IPS DF 4.7 (cell line): ENCODE data around the gene RNASE12.
"Not testable (repeated sequence)": the region's sequence is repeated elsewhere in the genome, so short reads cannot be mapped to it uniquely, and the experiment has no call there.

ENCODE experiments used
- DNase-seq: peaks from one replicate; pipeline ENCODE4 v3.0.0-alpha.2; 2013; ENCODE audit warnings: low spot score; ENCODE audit errors: extremely low read depth

The RNASE12 gene

GRCh38 chr14:20614038-20614840, 23.1 kb upstream of the RNASE12 start:
- no peak for DNase-seq

DNA sequence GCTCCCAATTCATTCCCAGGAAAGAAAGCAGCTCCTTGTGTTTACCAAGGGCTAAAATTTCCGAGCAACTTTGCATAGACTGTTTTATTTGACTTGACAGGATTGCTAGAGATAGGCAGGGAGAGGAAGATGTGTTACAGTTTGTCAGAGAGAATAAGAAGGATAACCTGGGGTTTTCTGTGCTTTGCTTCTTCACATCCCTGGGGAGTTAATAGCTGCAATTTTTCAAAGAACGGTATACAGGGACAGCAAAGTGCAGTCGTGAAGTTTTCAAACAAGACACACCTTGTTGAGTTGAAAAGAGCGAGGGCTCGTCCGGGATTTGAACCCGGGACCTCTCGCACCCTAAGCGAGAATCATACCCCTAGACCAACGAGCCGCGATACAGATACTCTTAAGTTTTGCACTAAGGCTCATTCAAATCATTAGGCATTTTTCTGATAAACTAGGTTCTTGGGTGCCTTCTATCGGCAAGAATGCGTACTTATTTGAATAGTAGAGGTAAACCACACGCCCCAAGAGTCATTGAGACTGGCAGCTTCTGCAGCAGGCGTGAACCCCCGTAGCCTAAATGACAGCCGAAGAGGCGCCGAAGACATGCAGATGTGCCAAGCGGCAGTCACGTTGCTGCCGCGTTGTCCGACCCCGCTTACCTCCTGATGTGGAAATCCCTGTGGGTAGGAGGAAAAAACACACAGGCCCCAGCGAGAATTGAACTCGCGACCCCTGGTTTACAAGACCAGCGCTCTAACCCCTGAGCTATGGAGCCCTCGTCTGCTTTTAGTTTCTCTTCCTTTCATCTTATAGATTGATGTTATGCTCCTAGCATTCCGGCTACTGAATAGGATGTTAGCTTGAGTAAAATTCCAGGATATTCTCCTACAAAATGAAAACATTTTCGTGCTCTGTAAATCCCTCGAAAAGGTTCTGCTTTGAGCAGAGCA, 22.2 kb upstream of the RNASE12 start:
- peak; percentile 87 for DNase-seq

GRCh38 chr14:20612403-20612802, 21.2 kb upstream of the RNASE12 start:
- DNase-seq: no peak

- no peak for DNase-seq
Measured at GRCh38 chr14:20611277-20611676, 20.1 kb upstream of the RNASE12 start.

GRCh38 chr14:20610002-20610765, 19.0 kb upstream of the RNASE12 start:
- DNase-seq: no peak

DNA sequence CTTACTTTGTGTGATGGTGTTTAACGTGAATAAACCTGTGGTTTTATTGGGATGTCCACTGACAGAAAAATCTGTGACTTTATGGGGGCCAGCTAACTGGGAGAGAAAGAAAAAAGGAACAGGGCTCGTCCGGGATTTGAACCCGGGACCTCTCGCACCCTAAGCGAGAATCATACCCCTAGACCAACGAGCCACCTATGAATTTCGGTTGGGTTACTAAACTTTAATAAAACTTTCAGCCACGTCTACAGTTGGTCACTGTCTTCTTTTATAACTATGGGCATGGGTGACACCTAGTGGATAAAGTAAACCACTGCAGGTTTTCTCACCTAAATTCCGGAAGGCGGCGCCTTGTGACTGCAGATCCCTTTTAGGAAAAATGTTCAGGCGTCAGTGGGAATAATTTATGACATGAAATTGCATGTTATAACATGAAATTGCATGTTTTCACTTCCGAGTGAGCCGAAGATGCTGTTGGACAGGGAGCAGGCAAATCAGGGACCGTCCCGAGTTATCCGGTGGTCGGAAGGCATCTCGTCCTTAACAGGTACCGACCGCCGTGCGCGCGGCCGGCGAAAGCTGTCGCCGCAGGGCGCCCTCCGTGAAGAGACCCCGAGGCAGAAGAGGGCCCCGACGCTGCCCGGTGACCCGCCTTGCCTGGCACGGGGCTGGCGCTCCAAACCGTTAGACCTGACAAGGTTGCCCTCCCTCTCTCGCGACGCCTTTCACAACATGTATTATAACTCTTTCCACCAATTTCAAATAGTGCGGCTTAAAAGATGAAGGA, 18.2 kb upstream of the RNASE12 start:
- no peak for DNase-seq

DNA sequence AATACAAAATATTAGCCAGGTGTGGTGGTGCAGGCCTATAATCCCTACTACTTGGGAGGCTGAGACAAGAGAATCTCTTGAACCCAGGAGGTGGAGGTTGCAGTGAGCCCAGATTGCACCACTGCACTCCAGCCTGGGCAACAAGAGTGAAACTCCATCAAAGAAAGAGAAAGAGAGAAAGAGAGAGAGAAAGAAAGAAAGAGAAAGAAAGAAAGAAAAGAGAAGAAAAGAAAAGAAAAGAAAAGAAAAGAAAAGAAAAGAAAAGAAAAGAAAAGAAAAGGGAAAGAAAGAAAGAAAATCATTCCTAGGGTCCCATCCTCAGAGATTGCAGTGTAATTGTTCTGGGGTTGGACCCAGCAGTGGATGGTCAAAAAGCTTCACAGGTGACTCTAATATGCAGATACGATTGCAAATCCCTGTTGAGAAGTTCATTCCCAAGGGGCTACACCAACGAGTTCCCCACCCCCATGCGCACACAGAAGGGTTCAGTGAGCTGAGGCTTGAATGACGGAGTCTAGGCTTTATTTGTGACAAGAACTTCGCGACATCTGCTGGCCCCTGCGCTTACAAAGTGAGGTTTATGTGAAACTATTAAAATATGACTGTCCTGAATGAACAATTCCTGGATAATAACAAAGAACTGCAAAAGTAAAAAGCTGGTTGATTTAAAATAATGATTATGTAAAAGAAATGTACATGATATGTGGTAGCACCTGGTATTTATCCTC, 17.4 kb upstream of the RNASE12 start:
- no peak for DNase-seq

DNA sequence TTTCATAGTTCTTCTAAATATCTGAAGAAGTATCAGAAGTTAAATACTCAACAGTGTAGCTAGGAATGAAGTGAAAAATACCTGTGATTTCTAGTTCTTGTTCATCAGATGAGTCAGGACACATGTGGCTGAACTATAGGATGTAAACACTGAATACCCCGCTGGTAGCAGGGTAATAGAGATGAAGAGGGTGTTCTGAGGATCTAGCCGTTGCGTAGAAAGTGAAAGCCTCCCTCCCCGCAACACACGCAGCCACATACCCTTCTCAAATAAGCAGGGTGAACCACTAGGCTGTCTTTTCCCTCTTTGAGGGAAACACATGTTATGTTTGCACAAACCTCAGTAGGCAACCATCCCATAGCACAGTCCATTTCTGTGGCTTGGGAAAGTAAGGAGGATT, 16.4 kb upstream of the RNASE12 start:
- no peak for DNase-seq

DNA sequence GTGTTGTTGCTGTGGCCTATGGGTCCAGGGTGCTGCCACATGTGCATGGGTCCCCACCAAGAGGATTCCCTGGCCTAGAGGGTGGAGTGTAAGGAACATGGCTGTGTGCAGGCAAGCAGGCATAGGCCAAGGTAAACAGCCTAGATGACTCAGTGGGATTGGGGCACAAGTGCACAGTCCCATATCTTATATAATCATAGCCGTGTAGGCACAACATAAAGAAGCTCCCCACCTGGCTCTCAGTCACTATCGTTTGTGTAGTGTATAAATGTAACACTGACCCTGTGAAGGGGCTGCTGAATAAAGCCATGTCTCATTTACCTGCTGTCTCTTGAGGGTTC, 15.7 kb upstream of the RNASE12 start:
- no peak for DNase-seq

- DNase-seq: no peak
Measured at GRCh38 chr14:20606190-20606901, 15.2 kb upstream of the RNASE12 start.

DNA sequence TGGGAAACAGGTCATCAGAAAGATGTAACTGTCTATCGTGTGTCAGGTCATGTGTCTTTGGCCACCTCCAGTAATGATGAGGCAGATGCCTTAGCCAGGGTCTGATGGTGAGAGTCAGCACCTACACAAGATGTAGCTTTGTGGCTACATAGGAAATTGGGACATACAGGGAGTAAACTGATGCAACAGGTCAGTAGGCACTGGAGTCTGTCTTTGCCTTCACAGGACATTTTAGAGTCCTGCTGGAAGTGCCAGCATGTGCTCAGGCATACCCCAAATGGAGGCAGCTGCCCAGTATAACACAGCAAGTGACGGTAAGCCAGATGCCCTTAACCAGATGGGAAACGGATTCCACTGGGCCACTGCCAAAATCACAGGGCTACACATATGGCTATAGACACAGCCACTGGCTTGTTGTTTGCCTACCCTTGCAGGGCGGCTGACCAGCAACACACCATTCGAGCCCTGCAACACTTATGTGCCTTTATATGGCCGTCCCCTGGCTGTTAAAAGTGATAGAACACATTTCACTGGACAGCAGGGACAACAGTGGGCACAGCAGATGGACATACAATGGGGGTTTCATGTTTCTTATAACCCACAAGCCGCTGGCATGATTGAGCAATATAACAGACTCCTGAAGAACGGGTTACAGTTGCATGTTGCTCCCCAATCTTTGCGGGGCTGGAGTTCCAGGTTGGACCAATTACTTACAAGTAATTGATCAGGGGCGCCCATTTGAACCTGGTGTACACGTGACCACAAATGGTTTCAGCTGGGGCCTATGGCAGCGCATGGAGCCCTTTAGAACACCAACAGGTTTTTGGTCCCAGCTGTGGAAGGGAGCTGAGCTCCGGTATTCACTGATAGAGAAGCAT, 12.9 kb upstream of the RNASE12 start:
- no peak for DNase-seq

DNA sequence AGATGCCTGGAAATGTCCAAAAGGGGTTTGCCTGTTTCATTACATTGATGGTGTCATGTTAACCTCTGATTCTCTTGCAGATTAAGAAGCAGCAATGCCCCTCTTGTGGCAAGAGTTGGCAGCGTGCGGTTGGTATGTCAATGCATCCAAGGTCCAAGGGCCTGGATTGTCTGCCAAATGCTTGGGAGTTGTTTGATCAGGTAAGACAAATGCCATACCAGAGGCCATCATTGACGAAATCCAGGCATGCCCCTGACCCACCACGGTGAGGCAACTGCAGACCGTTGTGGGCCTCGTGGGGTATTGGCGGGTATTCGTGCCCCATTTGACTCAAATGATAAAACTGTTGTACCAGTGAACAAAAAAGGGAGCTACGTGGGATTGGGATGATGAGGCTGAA, 11.4 kb upstream of the RNASE12 start:
- no peak for DNase-seq

DNA sequence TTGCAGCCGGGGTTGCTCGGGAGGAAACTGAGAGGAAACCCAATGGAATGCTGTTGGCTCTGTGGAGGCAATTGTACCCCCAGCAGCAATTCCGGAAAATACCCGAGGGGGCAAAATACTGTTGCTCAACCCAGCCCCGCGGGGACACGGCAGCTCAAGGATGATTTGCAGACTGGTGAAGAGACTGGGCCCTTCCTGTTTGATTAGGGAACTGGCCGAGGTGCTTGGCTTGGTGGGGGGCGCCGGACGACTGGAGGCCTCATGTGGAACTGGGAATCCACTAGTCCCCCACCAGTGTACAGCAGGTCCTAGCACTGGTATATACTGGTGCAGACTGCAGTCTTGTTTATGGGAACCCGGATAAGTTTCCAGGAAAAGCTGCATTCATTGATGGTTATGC, 10.3 kb upstream of the RNASE12 start:
- DNase-seq: no peak

DNA sequence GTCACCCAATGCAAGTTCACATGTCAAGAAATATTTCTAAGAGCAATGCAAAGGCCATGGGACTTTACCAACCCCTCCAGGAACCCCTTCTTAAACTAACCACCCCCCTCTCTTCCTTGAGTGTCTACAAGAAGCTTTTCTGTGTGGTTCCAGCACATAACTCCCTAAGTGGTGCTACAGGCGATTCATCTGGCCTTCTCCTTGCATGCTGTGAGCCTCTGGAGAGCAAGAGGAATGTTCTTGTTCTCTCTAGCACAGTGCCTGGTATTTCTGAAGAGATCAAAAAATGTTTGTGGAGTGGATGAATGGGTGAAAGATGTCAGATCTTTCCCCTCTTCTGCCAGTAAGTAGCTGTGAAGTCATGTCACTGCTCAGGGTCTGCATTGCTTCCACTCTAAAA, 5.9 kb upstream of the RNASE12 start:
- no peak for DNase-seq

GRCh38 chr14:20595726-20596125, 4.5 kb upstream of the RNASE12 start:
- not testable (repeated sequence) for DNase-seq

DNA sequence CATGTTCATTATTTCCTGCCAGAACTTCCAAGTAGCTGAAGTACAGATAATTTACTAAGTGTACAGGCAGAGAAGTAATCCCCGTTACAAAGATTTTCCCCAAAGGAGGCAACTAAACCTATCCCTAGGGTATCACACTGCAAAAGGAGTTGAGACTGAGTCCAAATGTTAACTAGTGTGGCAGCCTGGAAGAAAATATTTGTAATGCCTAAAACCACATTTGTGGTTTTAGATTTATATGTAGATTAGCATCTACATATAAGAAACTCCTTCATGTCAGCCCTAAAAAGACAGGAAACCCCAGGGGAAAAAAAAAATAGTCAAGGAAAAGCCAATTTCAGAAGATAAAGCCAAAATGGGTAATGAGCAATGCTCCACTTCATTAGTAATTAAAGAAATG, 1.4 kb upstream of the RNASE12 start:
- DNase-seq: no peak

DNA sequence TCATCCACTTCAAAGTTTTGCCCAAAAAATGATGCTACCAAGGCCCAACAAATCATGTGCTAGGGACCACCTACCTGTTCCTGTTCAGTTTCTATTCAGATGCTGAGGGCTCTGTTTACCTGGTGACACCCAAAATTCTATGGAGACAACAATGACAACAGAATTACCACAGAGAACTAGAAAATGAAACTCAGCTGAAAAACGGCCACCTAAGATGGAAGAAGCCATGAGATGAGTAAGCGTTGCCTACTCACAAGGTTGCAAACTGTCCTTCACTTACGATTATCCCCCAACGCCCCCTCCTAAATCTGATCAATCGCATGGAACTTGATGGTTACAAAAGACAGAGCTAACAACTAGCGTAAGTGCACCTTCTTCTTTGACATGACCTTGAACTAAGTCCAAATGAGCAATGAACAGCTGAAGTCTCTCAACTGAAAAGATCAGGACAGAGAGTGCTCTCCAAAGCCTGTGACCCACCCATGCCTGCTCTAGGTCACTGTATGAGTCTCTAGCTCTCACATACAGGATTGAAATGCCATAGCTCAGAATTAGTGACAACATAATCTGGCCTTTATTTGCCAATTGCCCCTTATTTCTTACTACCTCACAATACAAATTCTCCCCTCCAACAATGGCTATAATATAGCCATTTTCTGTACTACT, 3.6 kb downstream of the RNASE12 start, which contains the start of gene RNASE11:
Gene RNASE11 (minus strand): TSS at position 513 of the 666 bp plus-strand sequence.
- DNase-seq: no peak

GRCh38 chr14:20583908-20584307, 7.3 kb downstream of the RNASE12 start:
- no peak for DNase-seq
